KOPT-K1 (cell line): ENCODE results near the gene MEIOB.
"Not testable (repeated sequence)": the region's sequence is repeated elsewhere in the genome, so short reads cannot be mapped to it uniquely, and the experiment has no call there.

ENCODE experiments used
- H3K27ac ChIP-seq: fragments of 200-600 bp; sonication (generic); 2 replicates; pipeline ENCODE4 v1.5.1; 2016; ENCODE audit warnings: antibody characterized with exemption, mild to moderate bottlenecking, low read depth, low read length; ENCODE audit not compliant: poor library complexity, severe bottlenecking
- H3K36me3 ChIP-seq: fragments of 200-600 bp; sonication (generic); 2 replicates; pipeline ENCODE4 v1.5.1; 2017; ENCODE audit warnings: antibody characterized with exemption, mild to moderate bottlenecking, low read length, moderate library complexity; ENCODE audit not compliant: insufficient read depth
- H3K9me3 ChIP-seq: fragments of 200-600 bp; sonication (generic); 2 replicates; pipeline ENCODE4 v1.5.1; 2017; ENCODE audit warnings: antibody characterized with exemption, low read length, mild to moderate bottlenecking; ENCODE audit not compliant: insufficient read depth, poor library complexity, severe bottlenecking

The MEIOB gene

DNA sequence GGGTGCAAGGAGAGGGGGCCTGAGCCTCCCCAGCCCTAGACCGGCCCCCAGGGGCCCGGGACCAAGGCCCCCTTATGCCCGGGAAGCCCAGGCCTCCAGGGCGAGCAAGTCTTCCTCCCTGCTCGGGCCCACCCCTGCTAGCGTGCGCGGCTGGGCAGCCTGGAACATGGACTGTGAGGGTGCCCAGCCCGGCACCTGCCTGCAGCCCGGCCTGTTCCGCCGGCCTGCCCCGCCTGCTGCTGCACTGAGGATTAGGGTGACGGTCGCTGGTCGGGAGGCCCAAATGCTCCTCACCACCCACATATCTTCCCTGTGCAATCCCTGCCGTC lies 40.2 kb upstream of the MEIOB start:
- Histone ChIP-seq H3K9me3 (no peaks in the 10 kb centered on the region), H3K27ac (no peak overlapping the region), H3K36me3 (no peaks in the 10 kb centered on the region)

DNA sequence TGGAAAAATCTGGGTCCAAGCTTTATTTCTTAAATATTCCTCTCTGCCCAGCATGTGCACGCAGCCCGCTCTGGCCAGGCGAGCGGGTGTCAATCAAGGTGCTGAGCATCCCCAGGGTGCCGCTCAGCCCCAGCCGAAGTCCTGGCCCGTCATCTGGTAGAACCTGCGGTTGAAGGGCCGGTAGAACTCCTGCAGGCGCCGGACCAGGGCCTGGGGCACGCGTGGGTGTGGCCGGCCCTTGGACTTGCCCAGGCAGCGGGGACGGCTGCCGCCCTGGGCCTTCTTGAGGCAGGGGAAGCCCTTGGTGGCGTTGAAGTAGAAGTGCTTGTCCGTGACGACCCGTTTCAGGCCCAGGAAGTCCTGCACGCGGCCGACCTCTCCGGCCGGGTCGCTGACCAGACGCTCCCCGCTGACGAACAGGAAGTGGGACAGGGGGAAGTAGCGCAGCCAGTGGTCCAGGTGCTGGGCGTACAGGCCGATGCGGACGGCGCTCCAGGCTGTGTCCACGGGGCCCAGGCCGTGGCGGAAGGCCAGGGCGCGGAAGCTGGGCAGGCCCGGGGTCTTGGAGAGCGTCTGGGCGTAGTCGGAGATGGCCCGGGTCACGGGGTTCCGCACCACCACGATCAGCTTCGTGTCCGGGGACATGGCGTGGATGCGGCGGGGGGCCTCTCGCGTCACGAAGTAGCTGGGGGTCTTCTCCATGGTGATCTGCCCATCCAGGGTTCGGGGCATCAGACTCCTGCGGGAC lies 39.7 kb upstream of the MEIOB start:
- no peaks in the 10 kb centered on the region for H3K36me3 ChIP-seq
- no peak overlapping the region for H3K27ac ChIP-seq
- no peaks in the 10 kb centered on the region for H3K9me3 ChIP-seq

DNA sequence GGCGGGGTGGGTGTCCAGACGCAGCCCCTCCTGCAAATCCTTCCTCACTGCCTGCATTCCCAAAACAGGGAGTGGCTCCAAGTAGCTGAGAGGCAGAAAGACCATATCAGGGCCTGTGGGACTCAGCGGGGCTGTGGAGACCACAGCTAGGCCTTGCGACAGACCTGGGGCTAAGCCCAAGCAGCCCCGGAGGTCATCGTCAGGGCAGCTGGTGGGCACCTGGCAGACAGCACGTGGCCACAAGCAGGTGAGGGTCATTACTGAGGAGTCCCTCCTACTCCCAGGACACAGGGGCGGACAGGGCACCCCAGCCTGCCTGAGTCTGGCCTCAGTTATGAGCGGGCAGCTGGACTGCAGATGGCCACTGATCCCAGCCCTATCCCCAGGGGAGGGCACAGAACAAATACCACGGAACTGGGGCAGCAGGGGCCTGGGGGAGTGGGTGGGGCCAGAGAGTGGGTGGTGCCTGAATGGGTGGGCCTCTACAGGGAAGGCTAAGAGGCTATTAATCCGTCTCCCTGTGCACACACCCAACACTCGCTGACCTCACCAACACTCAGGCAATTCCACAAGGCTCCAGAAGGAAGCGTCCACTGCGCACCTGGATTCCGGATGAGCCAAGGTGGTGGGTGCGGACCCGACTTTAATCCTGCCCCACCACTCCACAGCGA lies 37.7 kb upstream of the MEIOB start:
- no peaks in the 10 kb centered on the region for H3K9me3 ChIP-seq
- H3K27ac ChIP-seq = no peak overlapping the region
- H3K36me3 ChIP-seq = no peaks in the 10 kb centered on the region

DNA sequence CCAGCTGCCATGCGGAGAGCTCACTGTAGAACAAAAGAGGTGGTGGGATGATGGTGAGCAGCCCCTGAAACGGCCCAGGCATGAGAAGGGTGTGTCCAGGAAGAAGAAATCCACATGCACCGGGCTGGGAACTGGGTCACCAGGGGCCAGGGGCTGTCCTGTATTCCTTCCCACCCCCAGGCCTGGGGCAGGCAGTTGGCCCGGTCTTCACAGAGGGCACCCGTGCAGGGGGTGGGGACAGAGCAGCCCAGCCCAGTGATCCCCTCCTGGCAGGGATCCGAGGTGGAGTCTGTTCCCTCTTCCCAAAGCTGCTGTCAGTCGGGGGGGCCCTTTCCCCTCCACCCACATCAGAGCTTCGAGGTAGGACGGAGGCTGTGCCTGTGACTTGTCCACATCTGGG lies 37.0 kb upstream of the MEIOB start:
- H3K36me3 ChIP-seq = no peaks in the 10 kb centered on the region
- no peaks in the 10 kb centered on the region for H3K9me3 ChIP-seq
- no peak overlapping the region for H3K27ac ChIP-seq

DNA sequence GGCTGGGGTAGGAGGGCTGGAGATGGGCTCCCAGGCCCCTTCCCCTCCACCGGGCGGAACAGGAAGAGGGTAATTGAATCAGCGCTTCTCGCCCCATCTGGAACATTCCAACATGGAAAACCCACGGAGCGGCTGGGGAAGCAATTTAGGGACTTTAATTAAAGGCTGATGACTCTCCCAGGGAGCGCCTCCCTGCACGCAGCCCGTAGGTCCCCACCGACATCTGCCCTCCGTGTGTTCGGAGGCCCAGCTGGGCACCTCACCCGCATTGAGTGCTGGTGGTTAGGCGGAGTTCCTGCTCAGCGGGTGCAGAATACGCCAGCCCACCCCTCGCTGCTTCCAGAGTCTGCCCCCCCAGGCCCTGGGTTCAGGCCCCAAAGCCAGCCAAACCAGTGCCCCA lies 36.2 kb upstream of the MEIOB start:
- no peaks in the 10 kb centered on the region for H3K36me3 ChIP-seq
- no peak overlapping the region for H3K27ac ChIP-seq
- no peaks in the 10 kb centered on the region for H3K9me3 ChIP-seq

DNA sequence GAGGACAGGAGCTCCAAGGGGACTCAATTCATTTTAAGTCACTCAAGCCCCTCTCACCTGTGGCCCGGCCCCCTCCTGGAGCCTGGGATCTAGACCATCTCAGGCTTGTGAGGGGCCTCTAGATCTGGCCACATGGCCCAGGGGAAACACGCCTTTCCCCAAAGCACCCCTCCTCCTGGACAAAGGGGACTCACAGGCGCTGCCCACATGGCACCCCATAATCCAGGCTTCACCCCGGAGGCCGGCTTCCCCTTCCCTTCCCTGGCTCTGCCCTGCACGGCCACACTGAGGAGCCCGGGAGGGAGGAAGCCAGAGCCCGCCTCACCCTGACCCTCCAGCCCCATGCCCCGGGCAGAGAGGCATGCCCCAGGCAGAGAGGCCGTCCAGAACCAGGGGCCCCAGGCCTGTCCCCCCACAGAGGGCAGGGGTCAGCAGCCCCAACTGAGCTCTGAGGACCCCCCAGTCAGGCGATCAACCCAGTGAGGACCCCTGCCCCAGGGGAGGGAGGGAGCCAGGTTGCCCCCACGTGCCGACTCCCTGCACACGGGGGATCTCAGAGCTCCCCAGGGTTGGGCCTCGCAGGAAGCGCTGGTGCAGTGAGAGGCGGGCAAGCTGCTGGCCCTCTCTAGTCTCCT lies 35.4 kb upstream of the MEIOB start:
- Histone ChIP-seq H3K9me3 (no peaks in the 10 kb centered on the region), H3K27ac (no peak overlapping the region), H3K36me3 (no peaks in the 10 kb centered on the region)

DNA sequence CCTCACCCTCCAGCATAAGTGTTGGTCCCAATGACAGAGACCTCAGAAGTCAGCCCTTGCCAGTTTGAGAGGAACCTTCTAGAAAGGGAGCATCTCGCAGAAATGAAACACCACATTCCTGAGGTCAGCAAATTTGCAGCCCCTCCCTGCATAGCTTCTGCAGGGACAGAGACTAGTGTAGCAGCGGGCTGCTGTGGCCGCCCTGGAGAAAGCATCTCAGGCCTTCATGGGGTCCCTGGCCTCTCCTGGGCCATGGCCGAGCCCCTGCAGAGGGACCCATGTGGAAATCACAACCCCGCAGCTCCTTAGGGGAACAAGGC lies 34.8 kb upstream of the MEIOB start:
- Histone ChIP-seq H3K27ac (no peak overlapping the region), H3K9me3 (no peaks in the 10 kb centered on the region), H3K36me3 (no peaks in the 10 kb centered on the region)

DNA sequence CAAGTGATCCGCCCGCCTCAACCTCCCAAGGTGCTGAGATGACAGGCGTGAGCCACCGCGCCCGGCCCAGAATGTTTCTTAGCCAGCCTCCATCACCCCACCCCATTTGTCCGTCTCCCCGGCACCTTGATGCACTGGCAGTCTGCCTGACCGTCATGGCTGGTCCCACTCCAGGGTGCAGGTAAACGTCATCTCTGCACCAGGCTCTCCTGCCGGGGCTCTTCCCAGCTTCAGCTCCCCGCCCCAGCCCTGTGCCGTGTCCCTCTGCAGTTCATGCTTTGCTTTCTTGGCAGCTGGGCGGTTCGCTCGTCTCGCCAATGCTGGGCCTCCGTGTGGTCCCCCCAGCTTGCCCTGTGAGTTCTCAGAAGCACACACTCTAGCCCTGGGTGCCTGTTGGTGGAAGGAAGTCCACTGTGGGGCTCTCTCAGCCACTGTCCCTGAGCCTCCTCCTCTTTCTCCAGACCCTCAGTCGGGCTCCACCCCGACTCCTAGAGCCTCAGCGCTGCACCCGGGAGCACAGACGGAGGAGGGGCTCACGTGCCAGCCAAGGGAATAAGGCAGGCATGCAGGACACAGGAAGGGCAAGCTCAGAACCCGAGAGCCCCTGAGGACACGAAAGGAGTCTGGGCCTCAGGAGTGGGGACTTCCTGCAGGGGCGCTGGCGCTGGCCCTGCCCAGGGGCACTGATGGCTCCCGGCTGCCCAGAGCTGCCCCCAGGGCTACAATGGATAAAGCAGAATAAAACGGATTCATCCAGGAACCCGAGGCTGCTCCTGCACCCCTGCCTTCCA lies 34.3 kb upstream of the MEIOB start:
- Histone ChIP-seq H3K27ac (no peak overlapping the region), H3K36me3 (no peaks in the 10 kb centered on the region), H3K9me3 (no peaks in the 10 kb centered on the region)

DNA sequence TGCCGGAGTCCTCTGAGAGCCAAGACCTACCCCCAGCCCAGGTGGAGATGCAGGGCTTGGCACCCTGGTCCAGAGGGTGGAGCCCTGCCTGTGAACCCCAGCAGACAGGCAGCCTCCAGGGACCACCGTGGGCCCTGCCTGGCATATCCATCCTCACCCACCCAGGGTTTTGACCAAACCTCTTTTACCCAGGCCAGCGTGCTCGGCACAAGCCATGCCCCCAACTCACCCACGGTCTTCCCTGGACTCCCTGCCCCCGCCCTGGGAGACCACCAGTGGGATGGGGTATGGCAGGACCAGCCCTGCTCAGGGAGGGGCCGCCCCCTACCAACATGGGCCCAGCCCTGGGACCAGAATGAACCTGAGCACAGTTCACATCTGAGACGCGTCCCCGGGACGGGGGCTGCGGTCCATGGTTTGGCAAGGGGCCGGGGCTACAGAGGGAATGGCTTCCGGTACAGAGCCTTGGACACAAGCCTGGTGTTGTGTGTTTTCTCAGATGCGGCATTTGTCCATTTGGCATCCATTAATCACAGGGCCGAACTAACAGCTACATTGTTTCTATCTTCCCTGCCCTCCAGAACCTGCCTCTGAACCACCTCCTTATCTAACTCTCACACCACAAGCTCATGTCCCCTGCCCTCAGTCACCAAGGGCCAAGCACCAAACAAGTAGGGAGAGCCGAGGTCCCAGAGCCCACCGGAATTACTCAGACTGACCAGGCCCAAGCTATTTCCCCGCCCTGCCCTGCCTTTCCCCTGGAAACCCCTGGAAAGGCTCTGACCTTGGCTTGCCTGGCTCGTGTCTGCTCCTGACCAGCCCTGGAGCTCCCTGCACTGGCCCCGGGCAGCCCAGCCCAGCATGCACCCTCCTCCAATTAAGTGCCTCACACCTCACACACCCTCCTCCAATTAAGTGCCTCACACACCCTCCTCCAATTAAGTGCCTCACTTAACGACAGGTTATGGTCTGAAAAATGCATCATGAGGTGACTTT lies 32.2 kb upstream of the MEIOB start:
- Histone ChIP-seq H3K27ac (no peak overlapping the region), H3K9me3 (no peaks in the 10 kb centered on the region), H3K36me3 (no peaks in the 10 kb centered on the region)

DNA sequence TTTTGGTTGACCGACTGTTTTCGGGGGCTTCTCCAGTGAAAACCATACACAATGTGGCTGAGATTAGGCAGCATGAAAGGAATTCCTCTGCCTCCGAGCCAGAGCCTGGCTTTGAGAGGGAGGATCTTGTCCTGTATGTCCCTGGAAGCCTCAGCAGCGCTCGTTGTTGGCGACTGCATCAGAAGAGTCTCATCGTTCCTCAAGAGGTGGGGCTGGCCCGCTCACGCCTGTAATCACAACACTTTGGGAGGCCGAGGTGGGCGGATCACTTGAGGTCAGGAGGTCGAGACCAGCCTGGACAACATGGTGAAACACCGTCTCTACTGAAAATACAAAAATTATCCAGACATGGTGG lies 31.2 kb upstream of the MEIOB start:
- Histone ChIP-seq H3K36me3 (no peaks in the 10 kb centered on the region), H3K27ac (no peak overlapping the region), H3K9me3 (no peaks in the 10 kb centered on the region)

DNA sequence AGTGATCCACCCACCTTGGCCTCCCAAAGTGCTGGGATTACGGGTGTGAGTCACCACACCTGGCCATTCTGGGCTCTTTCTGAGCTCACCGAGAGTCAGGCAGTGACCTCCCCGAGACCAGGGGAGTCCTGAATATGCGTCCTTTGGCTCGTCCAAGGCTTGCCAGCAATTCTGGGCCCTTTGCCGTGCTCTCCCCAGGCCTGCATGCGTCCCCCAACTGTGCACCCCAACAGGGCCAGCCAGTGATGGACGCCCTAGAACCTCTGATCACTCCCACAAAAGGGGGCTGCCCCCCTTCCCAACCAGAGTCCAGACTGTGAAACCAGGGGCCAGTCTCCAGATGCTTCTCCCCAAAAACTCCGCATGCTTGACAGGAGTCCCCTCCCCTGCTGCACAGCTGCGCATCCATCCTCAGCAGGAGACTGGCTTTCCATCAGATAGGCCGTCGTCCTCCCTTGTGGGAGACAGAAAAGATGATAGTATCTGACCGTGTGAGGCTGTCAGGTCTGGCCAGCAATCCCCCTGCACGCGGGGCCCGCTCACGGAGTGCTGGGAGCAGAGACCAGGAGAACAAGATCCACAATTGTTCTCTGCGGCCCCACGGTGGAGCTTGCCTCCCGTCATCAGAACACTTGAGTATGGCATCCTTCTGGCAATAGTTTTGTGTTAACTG lies 30.7 kb upstream of the MEIOB start:
- H3K36me3 ChIP-seq = no peaks in the 10 kb centered on the region

DNA sequence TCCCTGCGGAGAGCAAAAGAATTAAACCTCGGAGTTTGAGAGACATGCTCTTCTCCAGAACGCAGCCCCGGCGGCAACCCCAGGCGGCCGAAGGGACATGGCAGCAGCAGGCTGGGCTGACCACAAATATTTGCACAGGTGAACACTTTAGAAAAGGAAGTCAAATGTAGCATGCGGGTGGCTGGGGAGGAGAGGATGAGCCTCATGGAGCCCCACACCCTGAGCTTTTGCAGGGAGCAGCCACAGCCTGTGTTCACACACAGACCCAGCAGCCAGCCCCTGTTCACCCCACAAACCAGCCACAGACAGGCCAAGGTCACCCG lies 28.4 kb upstream of the MEIOB start:
- Histone ChIP-seq H3K36me3 (no peaks in the 10 kb centered on the region), H3K9me3 (no peaks in the 10 kb centered on the region), H3K27ac (no peak overlapping the region)

More for the DNA sequence above, 30.7 kb upstream of the MEIOB start:
- H3K27ac ChIP-seq = no peak overlapping the region
- H3K9me3 ChIP-seq = no peaks in the 10 kb centered on the region

DNA sequence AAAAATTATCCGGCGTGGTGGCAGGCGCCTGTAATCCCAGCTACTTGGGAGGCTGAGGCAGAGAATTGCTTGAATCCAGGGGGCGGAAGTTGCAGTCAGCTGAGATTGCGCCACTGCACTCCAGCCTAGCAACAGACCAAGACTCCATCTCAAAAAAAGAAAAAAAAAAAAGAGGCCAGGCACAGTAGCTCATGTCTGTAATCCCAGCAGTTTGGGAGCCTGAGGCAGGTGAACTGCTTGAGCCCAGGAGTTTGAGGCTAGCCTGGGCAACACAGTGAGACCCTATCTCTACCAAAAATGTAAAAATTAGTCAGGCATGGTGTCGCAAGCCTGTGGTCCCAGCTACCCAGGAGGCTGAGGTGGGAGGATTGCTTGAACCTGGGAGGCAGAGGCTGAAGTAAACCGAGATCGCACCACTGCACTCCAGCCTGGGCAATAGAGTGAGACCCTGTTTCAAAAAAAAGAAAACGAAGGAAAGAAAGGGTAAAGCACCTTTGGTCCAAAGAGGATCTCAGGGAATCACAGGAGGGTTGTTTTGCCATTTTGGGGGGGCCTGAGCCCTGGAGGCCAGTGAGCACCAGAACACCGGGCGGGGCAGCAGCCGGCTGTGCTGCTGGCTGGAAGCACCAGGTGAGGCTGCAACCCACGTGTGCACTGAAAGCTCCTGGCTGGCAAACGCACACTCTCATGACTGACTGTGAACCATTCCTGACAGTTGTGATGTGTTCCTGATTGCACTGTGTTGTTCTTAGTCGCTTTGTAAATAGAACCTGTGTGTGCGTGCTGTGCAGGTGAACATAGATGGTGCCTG lies 27.9 kb upstream of the MEIOB start:
- H3K27ac ChIP-seq = no peak overlapping the region
- no peaks in the 10 kb centered on the region for H3K9me3 ChIP-seq
- H3K36me3 ChIP-seq = no peaks in the 10 kb centered on the region

DNA sequence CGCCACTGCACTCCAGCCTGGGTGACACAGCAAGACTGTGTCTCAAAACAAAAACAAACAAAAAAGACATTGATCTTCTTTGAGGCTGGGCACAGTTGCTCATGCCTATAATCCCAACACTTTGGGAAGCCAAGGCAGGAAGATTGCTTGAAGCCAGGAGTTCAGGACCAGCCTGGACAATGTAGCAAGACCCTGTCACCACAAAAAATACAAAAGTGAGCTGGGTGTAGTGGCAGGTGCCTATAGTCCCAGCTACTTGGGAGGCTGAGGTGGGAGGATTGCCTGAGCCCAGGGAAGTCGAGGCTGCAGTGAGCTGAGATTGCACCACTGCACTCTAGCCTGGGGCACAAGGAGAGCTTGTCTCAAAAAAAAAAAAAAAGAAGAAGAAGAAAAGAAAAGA lies 25.7 kb upstream of the MEIOB start:
- not testable (repeated sequence) for H3K27ac ChIP-seq

More for the DNA sequence above, 25.7 kb upstream of the MEIOB start:
- H3K36me3 ChIP-seq, H3K9me3 ChIP-seq: not testable (repeated sequence)
